Measurements from ENCODE around the gene GDF2.

The GDF2 gene

GRCh38 chr10:47356708-47357107 lies 34.5 kb downstream of the GDF2 start:
- no peak for DNase-seq

GRCh38 chr10:47357131-47357582 lies 34.9 kb downstream of the GDF2 start:
- DNase-seq, result no peak

- DNase-seq, result no peak
Measured at GRCh38 chr10:47357911-47358310, 35.7 kb downstream of the GDF2 start.

GRCh38 chr10:47358457-47358856 lies 36.2 kb downstream of the GDF2 start:
- DNase-seq, result no peak

- DNase-seq, result no peak
Measured at GRCh38 chr10:47359101-47359500, 36.8 kb downstream of the GDF2 start.

- DNase-seq, result no peak
Measured at GRCh38 chr10:47359626-47360418, 37.6 kb downstream of the GDF2 start.

- no peak for DNase-seq
Measured at GRCh38 chr10:47360419-47361040, 38.3 kb downstream of the GDF2 start.

- peak; percentile 38 for DNase-seq
Measured at GRCh38 chr10:47361293-47361692, 39.0 kb downstream of the GDF2 start.

- no peak for DNase-seq
Measured at GRCh38 chr10:47362199-47362598, 39.9 kb downstream of the GDF2 start.

- DNase-seq, result no peak
Measured at GRCh38 chr10:47363781-47364180, 41.5 kb downstream of the GDF2 start.

GRCh38 chr10:47364366-47364765 lies 42.1 kb downstream of the GDF2 start:
- no peak for DNase-seq

- no peak for DNase-seq
Measured at GRCh38 chr10:47364911-47365310, 42.7 kb downstream of the GDF2 start.

- no peak for DNase-seq
Measured at GRCh38 chr10:47365431-47366180, 43.4 kb downstream of the GDF2 start.

GRCh38 chr10:47366181-47366631 lies 44.0 kb downstream of the GDF2 start:
- no peak for DNase-seq

- DNase-seq, result no peak
Measured at GRCh38 chr10:47366731-47367460, 44.6 kb downstream of the GDF2 start.

GRCh38 chr10:47367646-47368045 lies 45.4 kb downstream of the GDF2 start:
- no peak for DNase-seq

- no peak for DNase-seq
Measured at GRCh38 chr10:47368431-47369180, 46.4 kb downstream of the GDF2 start.

GRCh38 chr10:47369251-47369894 lies 47.1 kb downstream of the GDF2 start:
- DNase-seq, result no peak

- DNase-seq, result no peak
Measured at GRCh38 chr10:47370015-47370767, 47.9 kb downstream of the GDF2 start.

- no peak for DNase-seq
Measured at GRCh38 chr10:47370878-47371277, 48.6 kb downstream of the GDF2 start.

All from EL (cell line).